Breast epithelium (tissue), 4 donors: ENCODE measurements around the gene CCDC83. TPM values are rescaled to one million over a fixed set of nuclear protein-coding genes. Genes with fewer than 3 reads are reported as not detected.
A peak's percentile ranks its signal among the peaks of the same experiment; 100 is the strongest.
"Not testable (repeated sequence)": the region's sequence is repeated elsewhere in the genome, so short reads cannot be mapped to it uniquely, and the experiment has no call there.

Experiments
- DNase-seq, 2 donors: peaks; one replicate each; pipeline ENCODE4 v3.0.0-alpha.2; 2019; ENCODE audit warnings: low spot score in 2 of 2
- H3K27ac ChIP-seq, 2 donors: fragments of 200-600 bp; sonication (generic) in 1 of 2; one replicate each; pipeline ENCODE4 v1.5.1; 2016 to 2019; ENCODE audit warnings: mild to moderate bottlenecking in 1 of 2
- H3K27me3 ChIP-seq, 2 donors: fragments of 200-600 bp; sonication (generic) in 1 of 2; one replicate each; pipeline versions ENCODE4 v1.5.1 to v1.6.0; 2017 to 2019; ENCODE audit warnings: control low read depth in 1 of 2, mild to moderate bottlenecking in 1 of 2
- H3K36me3 ChIP-seq: fragments of 200-600 bp; one replicate; pipeline ENCODE4 v1.5.1; 2019
- H3K4me1 ChIP-seq, 2 donors: fragments of 200-600 bp; sonication (generic); one replicate each; pipeline ENCODE4 v1.5.1; 2016 to 2019; ENCODE audit warnings: control low read depth in 1 of 2
- H3K4me3 ChIP-seq, 3 donors: fragments of 200-600 bp; sonication (generic); 1 replicate in 2 of 3; 2 replicates in 1 of 3; pipeline ENCODE4 v1.5.1; 2016 to 2019; ENCODE audit warnings: mild to moderate bottlenecking in 3 of 3, moderate library complexity in 2 of 3
- H3K9me3 ChIP-seq, 2 donors: fragments of 200-600 bp; sonication (generic) in 1 of 2; one replicate each; pipeline ENCODE4 v1.5.1; 2016 to 2019; ENCODE audit warnings: control low read depth in 1 of 2
- CTCF ChIP-seq, 3 donors: fragments of 450-650 bp; IDR thresholded peaks; one replicate each; pipeline ENCODE4 v1.5.1; 2016 to 2017; ENCODE audit warnings: antibody characterized with exemption in 3 of 3, mild to moderate bottlenecking in 3 of 3, moderate library complexity in 3 of 3
- POLR2A ChIP-seq: fragments of 450-650 bp; IDR thresholded peaks from one replicate; pipeline ENCODE4 v1.6.1; 2016; ENCODE audit warnings: antibody characterized with exemption, mild to moderate bottlenecking, moderate library complexity
- POLR2AphosphoS5 ChIP-seq, 3 donors: sonication (generic); formaldehyde crosslinking; IDR thresholded peaks; one replicate each; pipeline ENCODE4 v1.6.1; 2017; ENCODE audit warnings: antibody characterized with exemption in 3 of 3
- intact Hi-C: fragments of 100-400 bp; cut with DNase I; formaldehyde crosslinking; loops from one replicate; pipeline ENCODE4 v1.15.1; 2023; ENCODE audit warnings: low total_unique reads
- total RNA-seq, 3 donors: library from RNA; depleted of rRNA; stranded (reverse); fragments of >200 nt; gene quantifications; one replicate each; pipeline ENCODE4 v1.1.0, GENCODE V29; 2016

The CCDC83 gene
- total RNA-seq, 3 donors from 2014 or later: 0.33 TPM; not detected in 2

GRCh38 chr11:85854212-85854556, 999 bp upstream of the CCDC83 start:
- H3K36me3 ChIP-seq: no peaks in the 10 kb centered on the region
- DNase-seq: no peak
- H3K9me3 ChIP-seq: peaks cover 0 to 5% of the 10 kb centered on the region in 2 donors
- TF ChIP-seq POLR2AphosphoS5 (IDR thresholded peaks at IDR 0.05): no peak
- no peak for TF ChIP-seq CTCF (IDR thresholded peaks at IDR 0.05)
- no peak for TF ChIP-seq POLR2A
- H3K27ac ChIP-seq: peak overlapping the region; percentile 87 to 88
- H3K4me3 ChIP-seq: peak overlapping the region; percentile 47 to 68 (median 63)
- H3K27me3 ChIP-seq: no peaks in the 10 kb centered on the region
- H3K4me1 ChIP-seq: no peaks in the 10 kb centered on the region
- intact Hi-C loops: no loop called here

- no peaks in the 10 kb centered on the region for H3K36me3 ChIP-seq
- H3K27me3 ChIP-seq: no peaks in the 10 kb centered on the region
- DNase-seq: peak; percentile 82 to 86
- TF ChIP-seq CTCF (IDR thresholded peaks at IDR 0.05) (peak; percentile 54 to 88 (median 87)), POLR2A (no peak), POLR2AphosphoS5 (IDR thresholded peaks at IDR 0.05) (peak; percentile 56 to 85 (median 68))
- H3K4me3 ChIP-seq: peak overlapping the region; percentile 47 to 68 (median 63)
- peak overlapping the region; percentile 87 to 88 for H3K27ac ChIP-seq
- peaks cover 0 to 5% of the 10 kb centered on the region in 2 donors for H3K9me3 ChIP-seq
- intact Hi-C loops: no loop called here
- no peaks in the 10 kb centered on the region for H3K4me1 ChIP-seq
Observed at GRCh38 chr11:85854557-85855340, 434 bp upstream of the CCDC83 start.

- no peak for DNase-seq
- Histone ChIP-seq H3K27ac (no peak overlapping the region), H3K4me3 (no peak overlapping the region), H3K36me3 (no peaks in the 10 kb centered on the region), H3K9me3 (peaks cover 0 to 4% of the 10 kb centered on the region in 2 donors), H3K4me1 (no peaks in the 10 kb centered on the region), H3K27me3 (no peaks in the 10 kb centered on the region)
- TF ChIP-seq POLR2A (no peak), CTCF (IDR thresholded peaks at IDR 0.05) (no peak), POLR2AphosphoS5 (IDR thresholded peaks at IDR 0.05) (no peak)
- intact Hi-C loops: no loop called here
Observed at GRCh38 chr11:85857098-85857497, 1.9 kb downstream of the CCDC83 start.

- H3K4me1 ChIP-seq, DNase-seq, H3K27me3 ChIP-seq, intact Hi-C loops, H3K9me3 ChIP-seq, H3K4me3 ChIP-seq, H3K36me3 ChIP-seq, H3K27ac ChIP-seq: not testable (repeated sequence)
Observed at GRCh38 chr11:85859541-85859940, 4.4 kb downstream of the CCDC83 start.

GRCh38 chr11:85863855-85864254, 8.7 kb downstream of the CCDC83 start:
- Histone ChIP-seq H3K27me3 (no peaks in the 10 kb centered on the region), H3K27ac (no peak overlapping the region), H3K9me3 (no peaks in the 10 kb centered on the region), H3K4me1 (no peaks in the 10 kb centered on the region), H3K4me3 (no peak overlapping the region), H3K36me3 (no peaks in the 10 kb centered on the region)
- DNase-seq: no peak
- intact Hi-C loops: no loop called here
- TF ChIP-seq POLR2A: no peak
- TF ChIP-seq POLR2AphosphoS5 (IDR thresholded peaks at IDR 0.05): no peak
- TF ChIP-seq CTCF (IDR thresholded peaks at IDR 0.05): no peak
